Stomach (tissue), 9 donors: ENCODE measurements around the gene BEST1. TPM values are rescaled to one million over a fixed set of nuclear protein-coding genes. Genes with fewer than 3 reads are reported as not detected.

Source experiments
- DNase-seq, 2 donors: peaks; one replicate each; pipeline versions ENCODE4 v3.0.0 to v3.0.0-alpha.2; 2013 to 2019
- H3K27ac ChIP-seq, 5 donors: fragments of 200-600 bp in 4 of 5; sonication (generic) in 4 of 5; one replicate each; pipeline ENCODE4 v1.5.1; 2013 to 2019; ENCODE audit warnings: mild to moderate bottlenecking in 1 of 5, moderate library complexity in 1 of 5
- H3K27me3 ChIP-seq, 3 donors: fragments of 200-600 bp; sonication (generic); one replicate each; pipeline ENCODE4 v1.5.1; 2017 to 2019; ENCODE audit warnings: mixed run types in 1 of 3
- H3K36me3 ChIP-seq, 4 donors: fragments of 200-600 bp; sonication (generic); 1 replicate in 3 of 4; 2 replicates in 1 of 4; pipeline ENCODE4 v1.5.1; 2016 to 2019
- H3K4me1 ChIP-seq, 4 donors: fragments of 200-600 bp; sonication (generic); one replicate each; pipeline ENCODE4 v1.5.1; 2016 to 2019
- H3K4me3 ChIP-seq, 4 donors: fragments of 200-600 bp; sonication (generic) in 3 of 4; one replicate each; pipeline ENCODE4 v1.5.1; 2016 to 2019; ENCODE audit warnings: mild to moderate bottlenecking in 1 of 4
- H3K9me3 ChIP-seq, 4 donors: fragments of 200-600 bp; sonication (generic); one replicate each; pipeline ENCODE4 v1.5.1; 2016 to 2019
- EP300 ChIP-seq: sonication (generic); formaldehyde crosslinking; IDR thresholded peaks from one replicate; pipeline ENCODE4 v1.6.1; 2017; ENCODE audit warnings: antibody characterized with exemption
- POLR2A ChIP-seq, 4 donors: fragments of 450-650 bp; IDR thresholded peaks; one replicate each; pipeline ENCODE4 v1.6.1; 2016; ENCODE audit warnings: antibody characterized with exemption in 4 of 4, control low read depth in 2 of 4, mild to moderate bottlenecking in 1 of 4, moderate library complexity in 1 of 4
- POLR2AphosphoS5 ChIP-seq, 3 donors: sonication (generic); formaldehyde crosslinking; IDR thresholded peaks; one replicate each; pipeline ENCODE4 v1.6.1; 2016; ENCODE audit warnings: antibody characterized with exemption in 3 of 3
- WGBS, 5 donors: extraction: QIAGEN DNeasy Blood & Tissue Kit in 3 of 5; methylation state at CpG; one replicate each; pipeline versions ENCODE4 v1.1.5 to v1.1.7; 2013 to 2018; 5-methylcytosine and 5-hydroxymethylcytosine counted together
- intact Hi-C: fragments of 100-400 bp; cut with DNase I; formaldehyde crosslinking; loops from one replicate; pipeline ENCODE4 v1.15.1; 2023; ENCODE audit warnings: low total_unique reads
- polyA plus RNA-seq, 3 donors: library from polyadenylated mRNA; stranded (reverse); fragments of 200-250 nt; gene quantifications; one replicate each; pipeline ENCODE4 v1.2.3, GENCODE V29; 2013
- total RNA-seq, 5 donors: library from RNA; depleted of rRNA; stranded (reverse); fragments of >200 nt; gene quantifications; one replicate each; pipeline versions ENCODE4 v1.1.0 to v1.2.3, GENCODE V29; 2014 to 2016
- TF ChIP-seq, protein P1 (sequence below), 7 experiments: fragments of 450-650 bp in 4 of 7; fragments of 200-600 bp in 3 of 7; sonication (generic) in 3 of 7; IDR thresholded peaks; one replicate each; pipeline ENCODE4 v1.5.1; 2016 to 2019; ENCODE audit warnings: antibody characterized with exemption in 7 of 7, control low read depth in 2 of 7, mild to moderate bottlenecking in 1 of 7
- donor health status: healthy with polysubstance abuse.
- donor health status: Bipolar disorder and iron deficiency.
- donor health status: healthy.

Gene BEST1
- total and polyA plus RNA-seq, 8 donors: 1.2 to 27.4 (median 3.7) TPM; not detected in 1

DNA sequence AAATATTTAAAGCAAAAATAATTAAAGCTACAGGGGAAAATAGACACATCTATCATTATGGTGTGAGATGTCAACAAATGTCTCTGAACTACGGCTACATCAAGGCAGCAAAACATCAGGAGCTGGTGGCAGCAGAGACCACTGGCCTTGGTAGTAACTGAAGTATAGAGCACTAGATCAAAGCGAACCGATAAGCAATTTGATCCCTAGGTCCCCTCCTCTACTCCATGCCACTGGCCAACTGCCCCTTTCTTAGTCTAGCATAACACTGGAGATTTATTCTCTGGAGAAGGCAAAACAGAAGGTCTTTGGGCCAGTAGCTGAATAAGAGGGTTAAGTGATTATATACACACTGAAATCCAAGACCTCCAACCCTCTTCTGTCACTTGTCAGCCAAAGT is 19.2 kb upstream of the BEST1 start:
- TF ChIP-seq POLR2AphosphoS5 (IDR thresholded peaks at IDR 0.05) (no peak), EP300 (no peak), POLR2A (IDR thresholded peaks at IDR 0.05) (no peak)
- TF ChIP-seq, protein P1, sequence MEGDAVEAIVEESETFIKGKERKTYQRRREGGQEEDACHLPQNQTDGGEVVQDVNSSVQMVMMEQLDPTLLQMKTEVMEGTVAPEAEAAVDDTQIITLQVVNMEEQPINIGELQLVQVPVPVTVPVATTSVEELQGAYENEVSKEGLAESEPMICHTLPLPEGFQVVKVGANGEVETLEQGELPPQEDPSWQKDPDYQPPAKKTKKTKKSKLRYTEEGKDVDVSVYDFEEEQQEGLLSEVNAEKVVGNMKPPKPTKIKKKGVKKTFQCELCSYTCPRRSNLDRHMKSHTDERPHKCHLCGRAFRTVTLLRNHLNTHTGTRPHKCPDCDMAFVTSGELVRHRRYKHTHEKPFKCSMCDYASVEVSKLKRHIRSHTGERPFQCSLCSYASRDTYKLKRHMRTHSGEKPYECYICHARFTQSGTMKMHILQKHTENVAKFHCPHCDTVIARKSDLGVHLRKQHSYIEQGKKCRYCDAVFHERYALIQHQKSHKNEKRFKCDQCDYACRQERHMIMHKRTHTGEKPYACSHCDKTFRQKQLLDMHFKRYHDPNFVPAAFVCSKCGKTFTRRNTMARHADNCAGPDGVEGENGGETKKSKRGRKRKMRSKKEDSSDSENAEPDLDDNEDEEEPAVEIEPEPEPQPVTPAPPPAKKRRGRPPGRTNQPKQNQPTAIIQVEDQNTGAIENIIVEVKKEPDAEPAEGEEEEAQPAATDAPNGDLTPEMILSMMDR (IDR thresholded peaks at IDR 0.05): no peak
- Histone ChIP-seq H3K9me3 (peaks cover 0 to 5% (median 0%) of the 10 kb centered on the region in 4 donors), H3K4me1 (no peaks in the 10 kb centered on the region), H3K4me3 (no peak overlapping the region), H3K27me3 (no peaks in the 10 kb centered on the region), H3K27ac (no peak overlapping the region), H3K36me3 (no peaks in the 10 kb centered on the region)
- DNase-seq: no peak
- intact Hi-C loops: no loop called here
- WGBS, 5 donors: 81 to 90% (median 85%) methylated on average over 3 of the region's 3 CpGs

DNA sequence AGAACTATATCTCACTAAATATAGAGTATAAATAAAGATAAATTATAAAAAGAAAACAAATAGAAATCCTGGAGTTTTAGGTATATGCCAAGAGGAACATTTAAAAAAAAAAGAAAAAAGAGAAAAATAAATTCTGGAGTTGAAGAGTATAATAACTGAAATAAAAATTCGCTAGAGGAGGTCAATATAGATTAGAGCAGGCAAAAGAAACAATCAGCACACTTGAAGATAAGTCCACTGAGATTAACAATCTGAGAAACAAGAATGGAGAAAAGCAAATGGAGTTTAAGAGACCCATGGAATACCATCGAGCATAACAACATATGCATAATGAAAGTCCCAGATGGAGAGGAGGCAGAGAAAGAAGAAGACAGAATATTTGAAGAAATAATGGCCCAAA is 14.3 kb upstream of the BEST1 start:
- Histone ChIP-seq H3K4me1 (no peaks in the 10 kb centered on the region), H3K4me3 (no peak overlapping the region), H3K36me3 (no peaks in the 10 kb centered on the region), H3K27ac (no peak overlapping the region), H3K9me3 (peaks cover 0 to 23% (median 6%) of the 10 kb centered on the region in 4 donors), H3K27me3 (no peaks in the 10 kb centered on the region)
- intact Hi-C loops: no loop called here
- 72 to 86% (median 79%) methylated on average over 2 of the region's 2 CpGs for WGBS, 5 donors
- no peak for DNase-seq
- TF ChIP-seq, protein P1 (IDR thresholded peaks at IDR 0.05): no peak
- TF ChIP-seq POLR2AphosphoS5 (IDR thresholded peaks at IDR 0.05) (no peak), EP300 (no peak), POLR2A (IDR thresholded peaks at IDR 0.05) (no peak)

DNA sequence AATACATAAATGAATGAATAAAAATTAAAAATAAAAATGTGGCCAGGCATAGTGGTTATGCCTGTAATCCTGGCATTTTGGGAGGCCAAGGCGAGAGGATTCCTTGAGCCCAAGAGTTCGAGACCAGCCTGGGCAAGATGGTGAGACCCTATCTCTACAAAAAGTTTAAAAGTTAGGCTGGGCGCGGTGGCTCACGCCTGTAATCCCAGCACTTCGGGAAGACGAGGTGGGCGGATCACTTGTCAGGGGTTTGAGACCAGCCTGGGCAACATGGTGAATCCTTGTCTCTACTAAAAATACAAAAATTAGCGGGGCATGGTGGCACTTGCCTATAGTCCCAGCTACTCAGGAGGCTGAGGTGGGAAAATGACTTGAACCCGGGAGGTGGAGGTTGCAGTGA is 9.7 kb upstream of the BEST1 start:
- intact Hi-C loops: no loop called here
- no peak overlapping the region for H3K27ac ChIP-seq
- H3K27me3 ChIP-seq: no peaks in the 10 kb centered on the region
- H3K9me3 ChIP-seq: peaks cover 0 to 23% (median 6%) of the 10 kb centered on the region in 4 donors
- WGBS, 5 donors: 89 to 94% (median 89%) methylated on average over 10 of the region's 10 CpGs
- no peak overlapping the region for H3K4me3 ChIP-seq
- H3K36me3 ChIP-seq: no peaks in the 10 kb centered on the region
- TF ChIP-seq EP300 (no peak), POLR2A (IDR thresholded peaks at IDR 0.05) (no peak), POLR2AphosphoS5 (IDR thresholded peaks at IDR 0.05) (no peak)
- TF ChIP-seq, protein P1 (IDR thresholded peaks at IDR 0.05): no peak
- no peaks in the 10 kb centered on the region for H3K4me1 ChIP-seq
- no peak for DNase-seq

DNA sequence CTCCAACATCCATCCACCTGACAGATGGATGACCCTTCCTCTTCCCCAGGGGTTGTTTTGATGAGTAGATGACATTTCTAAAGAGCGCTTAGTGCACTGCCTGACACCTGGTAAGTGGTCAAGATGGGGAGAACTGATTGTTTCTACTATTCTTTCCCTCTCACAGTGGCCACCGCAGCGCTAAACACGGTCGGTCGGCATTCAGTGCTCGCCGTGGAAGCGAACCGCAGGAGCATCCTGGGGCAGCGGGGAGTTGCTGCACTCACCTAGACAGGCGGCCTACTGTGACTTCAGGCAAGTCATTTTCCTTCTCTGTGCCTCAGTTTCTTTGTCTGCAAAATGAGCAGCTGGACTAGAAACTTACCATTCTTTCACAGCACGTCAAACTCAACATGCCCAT is 5.0 kb upstream of the BEST1 start:
- intact Hi-C loops: loop anchor here (5.0 kb wide), 1 partner anchor 43 kb away; no protein-coding TSS in a partner anchor
- TF ChIP-seq, protein P1 (IDR thresholded peaks at IDR 0.05): no peak
- TF ChIP-seq EP300 (no peak), POLR2AphosphoS5 (IDR thresholded peaks at IDR 0.05) (no peak), POLR2A (IDR thresholded peaks at IDR 0.05) (no peak)
- no peak for DNase-seq
- Histone ChIP-seq H3K36me3 (no peaks in the 10 kb centered on the region), H3K9me3 (no peaks in the 10 kb centered on the region), H3K4me3 (no peak overlapping the region), H3K27me3 (no peaks in the 10 kb centered on the region), H3K4me1 (peaks cover 7 to 28% (median 15%) of the 10 kb centered on the region in 4 donors), H3K27ac (no peak overlapping the region)
- 82 to 92% (median 87%) methylated on average over 13 of the region's 13 CpGs for WGBS, 5 donors
